Measurements from ENCODE around the gene AP4E1. TPM values are rescaled to one million over a fixed set of nuclear protein-coding genes. Genes with fewer than 3 reads are reported as not detected.

The AP4E1 gene
- total and polyA plus RNA-seq, 3 donors from 2014 or later: 8.1 to 11.8 (median 11.3) TPM

GRCh38 chr15:51007131-51007666 is 98.7 kb downstream of the AP4E1 start:
- Histone ChIP-seq H3K4me1 (no peaks in the 10 kb centered on the region), H3K27me3 (no peaks in the 10 kb centered on the region), H3K36me3 (ENCODE audit: low read depth, missing control alignments) (no peaks in the 10 kb centered on the region), H3K9me3 (no peaks in the 10 kb centered on the region), H3K4me3 (no peak overlapping the region), H3K27ac (no peak overlapping the region)
- WGBS, 2 donors: 94 to 96% methylated on average over 4 of the region's 4 CpGs
- intact Hi-C loops (cut with DNase I; ENCODE audit: low total_unique reads): no loop called here
- TF ChIP-seq POLR2A (IDR thresholded peaks at IDR 0.05) (no peak), CTCF (IDR thresholded peaks at IDR 0.05) (no peak)
- no peak for DNase-seq

- DNase-seq: no peak
- Histone ChIP-seq H3K4me1 (no peaks in the 10 kb centered on the region), H3K27me3 (no peaks in the 10 kb centered on the region), H3K9me3 (no peaks in the 10 kb centered on the region), H3K4me3 (no peak overlapping the region), H3K27ac (no peak overlapping the region), H3K36me3 (ENCODE audit: low read depth, missing control alignments) (no peaks in the 10 kb centered on the region)
- intact Hi-C loops (cut with DNase I; ENCODE audit: low total_unique reads): no loop called here
- TF ChIP-seq CTCF (IDR thresholded peaks at IDR 0.05) (no peak), POLR2A (IDR thresholded peaks at IDR 0.05) (no peak)
- 46 to 53% methylated on average over 1 of the region's 1 CpG for WGBS, 2 donors
Observed at GRCh38 chr15:51011212-51011611, 102.7 kb downstream of the AP4E1 start.

GRCh38 chr15:51016615-51017014 is 108.1 kb downstream of the AP4E1 start:
- Histone ChIP-seq H3K4me1 (no peaks in the 10 kb centered on the region), H3K27me3 (no peaks in the 10 kb centered on the region), H3K36me3 (ENCODE audit: low read depth, missing control alignments) (no peaks in the 10 kb centered on the region), H3K27ac (no peak overlapping the region), H3K9me3 (no peaks in the 10 kb centered on the region), H3K4me3 (no peak overlapping the region)
- no peak for TF ChIP-seq POLR2A (IDR thresholded peaks at IDR 0.05)
- intact Hi-C loops (cut with DNase I; ENCODE audit: low total_unique reads): no loop called here
- DNase-seq: no peak
- 37 to 62% methylated on average over 1 of the region's 1 CpG for WGBS, 2 donors

- DNase-seq: no peak
- Histone ChIP-seq H3K27me3 (no peaks in the 10 kb centered on the region), H3K4me3 (no peak overlapping the region), H3K27ac (no peak overlapping the region), H3K36me3 (ENCODE audit: low read depth, missing control alignments) (no peaks in the 10 kb centered on the region), H3K4me1 (no peaks in the 10 kb centered on the region), H3K9me3 (no peaks in the 10 kb centered on the region)
- no peak for TF ChIP-seq POLR2A (IDR thresholded peaks at IDR 0.05)
- no peak for TF ChIP-seq CTCF (IDR thresholded peaks at IDR 0.05)
- intact Hi-C loops (cut with DNase I; ENCODE audit: low total_unique reads): no loop called here
Observed at GRCh38 chr15:51022206-51022605, 113.7 kb downstream of the AP4E1 start.

GRCh38 chr15:51023499-51023898 is 115.0 kb downstream of the AP4E1 start:
- 91 to 100% methylated on average over 1 of the region's 1 CpG for WGBS, 2 donors
- Histone ChIP-seq H3K4me3 (no peak overlapping the region), H3K27ac (no peak overlapping the region), H3K27me3 (no peaks in the 10 kb centered on the region), H3K36me3 (ENCODE audit: low read depth, missing control alignments) (no peaks in the 10 kb centered on the region), H3K9me3 (no peaks in the 10 kb centered on the region), H3K4me1 (no peaks in the 10 kb centered on the region)
- no peak for DNase-seq
- intact Hi-C loops (cut with DNase I; ENCODE audit: low total_unique reads): no loop called here
- TF ChIP-seq POLR2A (IDR thresholded peaks at IDR 0.05) (no peak), CTCF (IDR thresholded peaks at IDR 0.05) (no peak)
